ENCODE data around the gene GLRX5. TPM values are rescaled to one million over a fixed set of nuclear protein-coding genes. Genes with fewer than 3 reads are reported as not detected.
"Not testable (repeated sequence)": the region's sequence is repeated elsewhere in the genome, so short reads cannot be mapped to it uniquely, and the experiment has no call there.

GLRX5 gene
- total RNA-seq, 2 experiments from 2014 or later: 33.8 to 34.7 TPM

DNA sequence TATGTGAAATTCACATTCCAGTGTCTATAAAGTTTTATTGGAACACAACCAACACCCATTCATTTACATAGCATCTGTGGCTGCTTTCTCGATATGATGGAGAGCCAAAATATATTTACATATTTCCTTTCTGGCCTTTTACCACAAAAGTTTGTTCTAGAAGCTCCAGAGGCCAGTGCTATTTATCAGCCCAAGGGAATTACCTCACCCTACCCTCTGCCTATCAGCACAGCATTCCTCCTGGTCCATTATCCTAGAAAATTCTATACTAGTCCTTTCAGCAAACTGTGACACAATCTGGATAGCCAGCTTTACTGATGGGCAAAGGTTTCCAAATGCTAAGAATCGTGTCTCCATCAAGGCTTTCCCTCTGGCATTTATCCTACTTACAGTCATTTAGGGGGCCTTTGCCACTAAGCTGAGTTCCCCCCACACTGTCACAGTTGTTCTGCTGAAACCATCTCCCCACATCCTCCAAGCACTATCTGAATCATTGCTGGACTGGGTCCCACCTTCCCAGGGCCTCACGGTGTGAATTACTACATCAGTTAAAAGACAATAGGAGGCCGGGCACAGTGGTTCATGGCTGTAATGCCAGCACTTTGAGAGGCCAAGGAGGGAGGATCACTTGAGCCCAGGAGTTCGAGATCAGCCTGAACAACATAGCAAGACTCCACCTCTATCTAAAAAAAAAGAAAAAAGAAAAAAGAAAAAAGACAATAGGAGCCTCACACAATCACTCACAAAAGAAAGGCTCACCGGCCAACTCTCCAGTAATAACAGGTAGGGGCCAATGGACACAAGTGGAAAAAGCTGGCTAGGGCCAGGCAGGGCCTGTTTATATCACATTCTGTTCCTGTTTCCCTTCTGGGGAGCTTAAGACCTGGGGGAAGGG, 30.5 kb upstream of the GLRX5 start:
- DNase-seq (no peak), ATAC-seq (ENCODE audit: low read depth) (peak; percentile 55)
- Mint-ChIP-seq H3K27me3 (no peaks in the 10 kb centered on the region), H3K4me1 (peaks cover 53% of the 10 kb centered on the region), H3K27ac (peak overlapping the region; percentile 62), H3K4me3 (no peak overlapping the region), H3K36me3 (peaks cover 35% of the 10 kb centered on the region), H3K9me3 (no peaks in the 10 kb centered on the region)
- POLR2A ChIA-PET: interaction anchor here (1.3 to 1.9 kb wide), 2 partner anchors 11 to 19 kb away, joined by 3 to 4 read pairs; no protein-coding TSS in a partner anchor

DNA sequence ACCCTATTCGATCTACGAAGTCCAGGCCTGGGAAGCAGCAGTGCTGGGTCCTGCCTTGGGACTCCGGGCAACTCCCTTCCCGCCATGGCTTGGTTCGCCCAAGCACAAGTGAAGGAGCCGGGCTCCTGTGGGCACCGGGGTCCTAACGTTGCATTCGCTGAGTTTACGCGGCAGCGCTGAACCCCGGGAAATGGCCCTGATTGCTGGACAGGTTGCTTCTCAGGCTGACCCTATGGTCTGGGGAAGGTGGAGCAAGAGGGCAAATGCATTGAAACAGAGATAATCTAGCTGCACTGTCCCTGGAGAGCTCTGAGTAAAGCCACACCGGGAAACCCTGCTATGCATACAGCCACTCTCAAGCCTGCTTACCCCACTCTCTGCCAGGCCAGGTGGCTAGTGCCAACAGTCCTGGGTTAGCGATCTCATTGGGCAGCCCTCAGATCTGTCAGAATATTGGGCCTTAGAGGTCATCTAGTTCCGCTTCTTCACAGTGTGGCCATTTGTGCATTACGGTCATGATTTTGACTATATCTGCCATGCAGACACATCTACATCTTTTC, 29.7 kb upstream of the GLRX5 start:
- H3K9me3 Mint-ChIP-seq: no peaks in the 10 kb centered on the region
- H3K27me3 Mint-ChIP-seq: no peaks in the 10 kb centered on the region
- POLR2A ChIA-PET: interaction anchor here (1.3 to 1.9 kb wide), 4 partner anchors 10 to 19 kb away, joined by 3 to 7 read pairs (median 4); partner anchors contain the start of gene SYNE3
- H3K36me3 Mint-ChIP-seq: peaks cover 36% of the 10 kb centered on the region
- no peak overlapping the region for H3K4me3 Mint-ChIP-seq
- peaks cover 53% of the 10 kb centered on the region for H3K4me1 Mint-ChIP-seq
- DNase-seq: no peak
- H3K27ac Mint-ChIP-seq: peak overlapping the region; percentile 45
- ATAC-seq (ENCODE audit: low read depth): no peak

DNA sequence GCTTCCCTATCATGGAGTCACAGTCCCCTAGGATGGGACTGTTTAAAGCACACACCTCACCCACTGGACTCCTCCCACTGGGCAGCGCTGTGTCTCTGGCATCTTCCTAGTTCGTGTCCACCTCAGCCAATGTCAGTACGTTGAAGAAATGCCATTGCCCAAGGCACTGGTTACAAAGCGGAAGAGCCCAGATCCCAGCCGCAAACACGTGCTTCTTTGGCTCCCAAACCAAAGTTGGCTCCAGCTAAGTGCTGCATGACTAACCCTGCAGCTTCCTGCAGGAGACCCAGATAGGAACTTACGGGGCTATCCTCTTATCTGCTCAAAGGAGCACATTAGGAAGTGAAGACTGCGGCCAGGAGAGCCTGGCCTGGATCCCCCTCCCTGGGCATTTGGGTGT, 27.7 kb upstream of the GLRX5 start:
- H3K4me3 Mint-ChIP-seq: peak overlapping the region; percentile 32
- no peaks in the 10 kb centered on the region for H3K9me3 Mint-ChIP-seq
- H3K27ac Mint-ChIP-seq: peak overlapping the region; percentile 48
- POLR2A ChIA-PET: interaction anchor here (0.9 to 3.1 kb wide), 4 partner anchors 9 to 27 kb away, joined by 3 to 16 read pairs (median 10); partner anchors contain the start of genes GLRX5 and SYNE3
- ATAC-seq (ENCODE audit: low read depth) (no peak), DNase-seq (no peak)
- no peaks in the 10 kb centered on the region for H3K27me3 Mint-ChIP-seq
- peaks cover 38% of the 10 kb centered on the region for H3K36me3 Mint-ChIP-seq
- peaks cover 56% of the 10 kb centered on the region for H3K4me1 Mint-ChIP-seq

DNA sequence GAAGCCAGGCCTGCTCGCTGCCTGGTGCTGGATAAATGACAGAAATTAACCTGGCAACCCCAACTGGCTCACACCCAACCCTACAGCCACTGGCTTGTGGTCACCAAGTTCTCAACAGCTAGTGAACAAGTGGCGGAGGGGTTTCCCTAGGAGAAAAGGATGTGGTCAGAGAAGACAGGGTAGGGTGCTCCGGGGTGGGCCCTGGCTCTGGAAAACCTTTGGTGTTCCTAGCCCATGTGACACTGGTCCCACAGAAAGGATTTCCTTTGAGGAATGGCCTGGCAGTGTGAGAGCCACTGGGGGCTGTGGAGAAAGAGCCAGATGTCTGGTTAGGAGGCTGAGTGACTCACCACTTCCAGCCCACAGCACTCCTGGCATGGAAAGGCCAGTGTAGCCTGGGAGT, 27.1 kb upstream of the GLRX5 start:
- H3K4me3 Mint-ChIP-seq: peak overlapping the region; percentile 25
- peak; percentile 59 for ATAC-seq (ENCODE audit: low read depth)
- H3K9me3 Mint-ChIP-seq: no peaks in the 10 kb centered on the region
- no peak overlapping the region for H3K27ac Mint-ChIP-seq
- POLR2A ChIA-PET: interaction anchor here (0.9 to 3.1 kb wide), 5 partner anchors 9 to 27 kb away, joined by 3 to 16 read pairs (median 7); partner anchors contain the start of genes GLRX5 and SYNE3
- DNase-seq: no peak
- peaks cover 52% of the 10 kb centered on the region for H3K4me1 Mint-ChIP-seq
- H3K27me3 Mint-ChIP-seq: no peaks in the 10 kb centered on the region
- H3K36me3 Mint-ChIP-seq: peaks cover 36% of the 10 kb centered on the region

DNA sequence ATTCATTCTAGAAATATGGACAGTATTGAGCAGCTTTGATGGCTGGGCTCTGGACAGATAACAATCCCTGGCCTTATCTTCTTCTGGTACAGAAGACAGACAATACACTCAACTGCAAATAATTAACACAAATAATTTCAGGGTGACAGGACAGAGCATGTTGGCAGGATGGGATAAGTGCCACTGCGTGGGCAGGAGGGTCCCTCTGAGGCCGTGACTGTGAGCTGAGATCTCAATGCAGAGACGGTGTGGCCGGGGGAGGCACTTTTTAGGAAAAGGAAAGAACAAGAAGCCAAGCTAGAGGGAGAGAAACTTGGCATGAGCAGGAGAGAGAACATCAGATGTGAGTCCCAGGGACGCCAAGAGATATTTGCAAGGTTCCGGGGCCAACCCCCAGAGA, 26.5 kb upstream of the GLRX5 start:
- POLR2A ChIA-PET: interaction anchor here (2.0 to 3.1 kb wide), 4 partner anchors 8 to 15 kb away, joined by 5 to 16 read pairs (median 10); partner anchors contain the start of gene SYNE3
- no peak for ATAC-seq (ENCODE audit: low read depth)
- H3K9me3 Mint-ChIP-seq: no peaks in the 10 kb centered on the region
- peak; percentile 21 for DNase-seq
- H3K27me3 Mint-ChIP-seq: no peaks in the 10 kb centered on the region
- peaks cover 42% of the 10 kb centered on the region for H3K36me3 Mint-ChIP-seq
- peak overlapping the region; percentile 68 for H3K27ac Mint-ChIP-seq
- no peak overlapping the region for H3K4me3 Mint-ChIP-seq
- peaks cover 57% of the 10 kb centered on the region for H3K4me1 Mint-ChIP-seq

DNA sequence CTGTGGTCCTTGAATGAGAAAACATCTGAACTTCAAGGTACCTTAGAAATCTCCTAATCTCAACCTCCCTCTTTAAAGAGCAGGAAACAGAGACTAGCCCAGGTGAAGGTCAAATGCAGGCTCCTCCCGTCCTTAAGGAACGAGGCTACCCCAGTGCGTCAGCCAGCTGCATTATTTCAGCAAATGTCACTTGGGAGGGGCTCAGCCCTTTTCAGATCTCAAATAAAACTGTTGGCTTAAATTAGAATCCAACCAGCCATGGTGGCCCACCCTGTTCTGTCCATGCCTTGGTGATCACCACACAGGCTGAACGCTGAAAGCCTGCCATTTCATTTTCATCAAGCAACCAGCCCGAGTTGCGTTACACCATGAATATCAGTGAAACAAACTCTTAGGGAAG, 25.4 kb upstream of the GLRX5 start:
- Mint-ChIP-seq H3K36me3 (peaks cover 37% of the 10 kb centered on the region), H3K4me3 (no peak overlapping the region), H3K9me3 (no peaks in the 10 kb centered on the region), H3K27ac (no peak overlapping the region), H3K4me1 (peaks cover 57% of the 10 kb centered on the region), H3K27me3 (no peaks in the 10 kb centered on the region)
- ATAC-seq (ENCODE audit: low read depth): no peak
- POLR2A ChIA-PET: interaction anchor here (2.0 to 3.1 kb wide), 2 partner anchors 13 kb away, joined by 5 to 16 read pairs; no protein-coding TSS in a partner anchor
- DNase-seq: no peak

DNA sequence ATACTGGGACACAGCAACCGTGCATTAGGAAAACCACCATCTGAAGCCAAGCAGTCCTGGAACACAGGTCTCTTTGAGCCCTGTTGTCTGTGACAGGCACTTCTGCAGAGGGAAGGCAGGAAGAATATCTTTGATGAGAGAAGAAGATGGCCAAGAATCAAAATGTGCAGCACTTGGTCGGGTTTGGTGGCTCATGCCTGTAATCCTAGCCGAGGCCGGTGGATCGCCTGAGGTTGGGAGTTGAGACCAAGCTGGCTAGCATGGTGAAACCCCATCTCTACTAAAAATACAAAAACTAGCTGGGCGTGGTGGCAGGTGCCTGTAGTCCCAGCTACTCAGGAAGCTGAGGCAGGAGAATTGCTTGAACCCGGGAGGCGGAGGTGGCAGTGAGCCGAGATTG, 24.5 kb upstream of the GLRX5 start:
- Mint-ChIP-seq H3K27ac (peak overlapping the region; percentile 65), H3K4me1 (peaks cover 56% of the 10 kb centered on the region), H3K36me3 (peaks cover 39% of the 10 kb centered on the region)
- POLR2A ChIA-PET; H3K4me3 Mint-ChIP-seq; ATAC-seq (ENCODE audit: low read depth); H3K9me3 Mint-ChIP-seq; H3K27me3 Mint-ChIP-seq: not testable (repeated sequence)
- DNase-seq: peak; percentile 0

DNA sequence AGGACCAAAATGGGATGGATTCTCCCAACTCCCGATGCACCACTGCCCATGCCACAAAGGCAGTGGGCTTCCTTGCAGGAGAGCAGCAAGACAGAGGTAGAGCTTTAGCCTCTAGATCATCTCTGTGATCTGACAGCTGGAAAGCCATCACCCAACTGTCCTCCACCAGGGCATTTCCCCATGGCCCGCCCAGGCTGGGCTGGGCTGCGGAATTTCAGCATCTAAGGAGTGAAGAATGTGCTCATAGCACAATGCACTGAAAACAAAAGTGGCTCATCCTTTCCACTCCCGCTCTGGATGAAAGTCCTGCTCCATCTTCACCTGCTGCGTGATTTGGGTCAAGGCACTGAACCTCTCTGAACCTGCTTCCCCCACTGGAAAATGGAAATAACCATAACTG, 24.0 kb upstream of the GLRX5 start:
- H3K27ac Mint-ChIP-seq: no peak overlapping the region
- no peaks in the 10 kb centered on the region for H3K27me3 Mint-ChIP-seq
- H3K36me3 Mint-ChIP-seq: peaks cover 38% of the 10 kb centered on the region
- H3K4me3 Mint-ChIP-seq: no peak overlapping the region
- DNase-seq: peak; percentile 17
- peaks cover 54% of the 10 kb centered on the region for H3K4me1 Mint-ChIP-seq
- H3K9me3 Mint-ChIP-seq: no peaks in the 10 kb centered on the region
- POLR2A ChIA-PET: no interaction called here
- no peak for ATAC-seq (ENCODE audit: low read depth)

DNA sequence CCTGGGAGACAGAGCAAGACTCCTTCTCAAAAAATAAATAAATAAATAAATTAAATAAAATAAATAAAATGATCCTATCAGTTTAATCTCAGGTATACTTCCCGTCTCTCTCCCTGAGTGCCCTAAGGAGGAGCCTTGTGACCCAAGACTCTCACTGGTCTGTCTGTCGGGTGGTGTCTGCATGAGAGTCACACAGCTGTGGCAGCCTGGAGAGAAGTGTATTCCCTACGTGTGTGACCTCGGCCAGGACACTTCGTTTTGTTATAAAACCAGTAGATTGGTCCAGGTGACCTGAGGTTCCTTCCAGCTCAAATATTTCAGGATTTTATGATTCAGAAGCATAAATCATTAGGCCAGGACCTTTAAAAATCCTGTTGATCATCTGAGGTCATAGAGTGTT, 23.2 kb upstream of the GLRX5 start:
- H3K27ac Mint-ChIP-seq: no peak overlapping the region
- H3K36me3 Mint-ChIP-seq: peaks cover 34% of the 10 kb centered on the region
- no peak overlapping the region for H3K4me3 Mint-ChIP-seq

DNA sequence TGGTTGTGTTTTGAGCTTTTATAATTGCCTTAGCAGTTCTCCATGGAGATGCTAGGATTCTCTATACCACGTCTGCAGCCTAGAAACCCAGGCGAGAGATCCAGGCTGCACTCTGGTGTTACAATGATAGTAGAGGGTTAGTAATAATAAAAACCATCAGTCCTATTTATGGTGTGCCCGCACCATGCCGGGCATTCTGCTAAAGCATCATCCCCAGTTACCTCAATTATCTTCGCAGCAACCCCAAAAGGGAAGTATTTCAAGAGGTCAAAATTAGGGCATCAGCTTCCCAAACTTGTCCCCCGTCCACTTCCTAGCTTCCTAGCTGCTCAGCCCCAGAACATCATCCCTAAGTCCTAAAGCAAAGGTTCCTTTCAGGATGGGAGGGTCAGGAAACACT, 21.6 kb upstream of the GLRX5 start:
- Mint-ChIP-seq H3K9me3 (no peaks in the 10 kb centered on the region), H3K27ac (peak overlapping the region; percentile 21), H3K4me1 (peaks cover 50% of the 10 kb centered on the region), H3K27me3 (no peaks in the 10 kb centered on the region), H3K4me3 (peak overlapping the region; percentile 60), H3K36me3 (peaks cover 28% of the 10 kb centered on the region)
- ATAC-seq (ENCODE audit: low read depth): no peak
- POLR2A ChIA-PET: interaction anchor here (0.9 to 4.4 kb wide), 2 partner anchors 10 to 21 kb away, joined by 3 to 36 read pairs; partner anchors contain the start of gene GLRX5
- DNase-seq: no peak

More for the DNA sequence above, 23.2 kb upstream of the GLRX5 start:
- H3K9me3 Mint-ChIP-seq: no peaks in the 10 kb centered on the region
- H3K4me1 Mint-ChIP-seq: peaks cover 49% of the 10 kb centered on the region
- POLR2A ChIA-PET: no interaction called here
- H3K27me3 Mint-ChIP-seq: no peaks in the 10 kb centered on the region
- DNase-seq (peak; percentile 6), ATAC-seq (ENCODE audit: low read depth) (no peak)

DNA sequence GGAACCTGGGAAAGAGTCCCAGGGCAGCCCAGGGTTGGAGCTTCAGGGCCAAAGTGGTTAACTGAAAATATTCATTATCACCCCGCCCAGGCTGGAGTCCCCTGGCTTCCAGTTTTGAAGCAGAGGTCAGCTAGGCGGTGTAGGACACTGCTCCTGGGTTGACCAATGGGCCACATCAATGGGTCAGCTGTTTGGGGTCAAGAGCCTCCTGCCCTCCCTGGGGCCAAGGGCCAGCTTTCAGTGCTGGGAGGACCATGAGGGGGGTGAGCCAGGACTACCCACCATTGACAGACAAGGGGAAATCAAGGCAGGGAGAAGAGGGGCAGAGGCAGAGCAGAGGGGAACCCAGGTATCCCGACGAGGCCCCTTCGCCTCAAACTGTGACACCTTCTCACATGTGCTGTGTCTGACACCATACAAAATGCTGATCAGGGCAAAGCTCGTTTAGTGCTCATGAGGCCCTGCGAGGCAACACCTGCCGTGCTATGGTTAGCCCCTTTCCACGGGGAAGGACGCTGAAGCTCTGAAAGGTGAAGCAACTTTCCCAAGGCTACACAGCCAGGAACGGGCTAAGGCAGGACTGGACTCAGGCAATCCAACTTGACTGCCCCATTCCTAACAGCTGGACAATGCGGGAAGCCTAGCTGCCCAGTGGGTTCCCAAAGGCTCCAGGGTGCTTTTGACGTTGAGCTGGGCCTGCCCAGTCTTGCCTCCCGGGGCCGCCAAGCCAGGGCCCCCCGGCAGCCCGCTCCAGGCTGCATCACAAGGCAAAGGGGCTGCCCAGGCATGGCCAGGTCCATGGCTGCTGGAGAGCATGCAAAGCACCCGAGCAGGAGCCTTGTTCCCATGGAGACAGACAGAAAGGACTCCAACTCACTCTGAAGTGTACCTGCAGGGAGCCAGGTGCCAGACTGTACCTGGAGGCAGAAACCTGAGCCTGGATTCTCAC, 20.4 kb upstream of the GLRX5 start:
- no peaks in the 10 kb centered on the region for H3K27me3 Mint-ChIP-seq
- peak overlapping the region; percentile 74 for H3K27ac Mint-ChIP-seq
- peaks cover 54% of the 10 kb centered on the region for H3K4me1 Mint-ChIP-seq
- no peaks in the 10 kb centered on the region for H3K9me3 Mint-ChIP-seq
- H3K4me3 Mint-ChIP-seq: peak overlapping the region; percentile 92
- H3K36me3 Mint-ChIP-seq: peaks cover 25% of the 10 kb centered on the region
- POLR2A ChIA-PET: interaction anchor here (1.0 to 4.4 kb wide), 4 partner anchors 9 to 52 kb away, joined by 3 to 36 read pairs (median 18); partner anchors contain the start of gene GLRX5
- no peak for ATAC-seq (ENCODE audit: low read depth)
- DNase-seq: no peak

DNA sequence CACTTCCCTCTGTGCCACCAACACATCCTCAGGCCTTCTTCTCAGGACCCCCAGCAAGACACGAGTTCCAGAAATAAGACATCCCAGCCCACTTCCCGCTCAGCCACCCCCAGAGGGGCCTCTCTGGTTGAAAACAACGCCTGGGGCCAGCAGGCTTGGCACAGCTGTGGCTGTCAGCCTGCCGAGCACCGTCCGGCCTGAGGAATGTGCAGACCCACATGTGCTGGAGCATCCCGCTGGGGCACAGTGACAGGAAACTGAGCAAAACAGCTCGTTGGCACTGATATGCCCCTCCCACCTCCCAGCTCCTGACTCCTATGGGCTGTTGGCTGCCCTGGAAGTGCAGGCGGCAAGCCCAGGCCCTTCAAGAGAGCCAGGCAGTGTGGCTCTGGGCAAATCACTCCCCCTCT, 19.8 kb upstream of the GLRX5 start:
- POLR2A ChIA-PET: interaction anchor here (1.0 to 4.4 kb wide), 6 partner anchors 9 to 52 kb away, joined by 3 to 36 read pairs (median 8); partner anchors contain the start of gene GLRX5

More for the DNA sequence above, 19.8 kb upstream of the GLRX5 start:
- Mint-ChIP-seq H3K36me3 (peaks cover 24% of the 10 kb centered on the region), H3K4me3 (peak overlapping the region; percentile 92), H3K27me3 (no peaks in the 10 kb centered on the region), H3K4me1 (peaks cover 59% of the 10 kb centered on the region), H3K9me3 (no peaks in the 10 kb centered on the region), H3K27ac (peak overlapping the region; percentile 74)
- no peak for ATAC-seq (ENCODE audit: low read depth)
- DNase-seq: no peak
